ENCODE measurements around the gene HES6.

The HES6 gene

DNA sequence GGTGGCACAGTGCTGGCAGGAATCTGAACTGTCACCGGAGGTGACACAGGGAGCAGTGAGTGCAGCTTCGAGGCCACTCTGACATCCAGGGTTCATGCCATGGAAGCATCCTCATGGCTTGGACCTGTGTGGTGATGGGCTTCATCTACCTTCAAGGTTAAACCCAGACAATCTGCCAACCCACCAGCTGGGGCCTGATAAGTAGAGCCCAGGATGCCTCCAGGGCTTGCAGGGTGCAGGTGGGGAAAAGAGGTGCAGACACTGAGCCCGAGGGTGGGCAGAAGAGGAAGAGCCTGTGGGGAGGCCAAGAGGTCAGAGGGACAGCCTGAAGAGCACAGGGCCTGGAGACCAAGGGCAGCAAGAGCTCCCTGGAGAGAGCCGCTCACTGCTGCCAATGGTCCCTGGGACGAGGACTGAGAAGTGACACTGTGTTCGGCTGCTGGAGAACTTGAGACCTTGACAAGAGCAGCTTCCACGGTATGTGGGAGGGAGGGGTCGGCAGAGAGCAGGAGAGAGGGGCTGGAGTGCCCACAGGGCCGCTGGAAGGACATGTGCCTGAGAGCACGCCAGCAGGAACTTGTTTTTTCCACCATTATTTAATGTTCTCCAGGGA lies 8.1 kb upstream of the HES6 start:
- Histone ChIP-seq H3K4me2 (ENCODE audit: low read length, poor library complexity, severe bottlenecking) (no peak overlapping the region), H4K8ac (ENCODE audit: low read length) (no peak overlapping the region), H3K18ac (ENCODE audit: low read depth in 1 of 2, low read length in 2 of 2) (no peak overlapping the region), H3K27ac (ENCODE audit: low read length, poor library complexity, severe bottlenecking) (no peak overlapping the region), H3K4ac (ENCODE audit: low read depth in 1 of 2, low read length in 2 of 2) (no peak overlapping the region), H3K9me3 (ENCODE audit: control insufficient read depth, low read length) (no peaks in the 10 kb centered on the region), H2AFZ (ENCODE audit: low read depth, low read length) (no peak overlapping the region), H3K36me3 (ENCODE audit: control insufficient read depth in 1 of 2, insufficient read depth in 2 of 2, low read depth in 1 of 2, low read length in 2 of 2) (peaks cover 32 to 59% of the 10 kb centered on the region in 2 experiments), H3K27me3 (ENCODE audit: control insufficient read depth in 1 of 2, insufficient read depth in 1 of 2, low read length in 2 of 2) (no peaks in the 10 kb centered on the region), H3K23ac (ENCODE audit: low read length in 2 of 2) (no peak overlapping the region), H3K79me1 (replicated peaks; ENCODE audit: low read length, poor library complexity, severe bottlenecking) (no peaks in the 10 kb centered on the region), H3K4me3 (ENCODE audit: insufficient read depth in 1 of 2, low read depth in 1 of 2, low read length in 2 of 2) (no peak overlapping the region), H2BK5ac (ENCODE audit: low read depth, low read length, poor library complexity, severe bottlenecking) (no peak overlapping the region), H3K14ac (ENCODE audit: low read length in 2 of 2) (no peak overlapping the region), H2BK15ac (ENCODE audit: low read depth, poor library complexity, severe bottlenecking) (no peak overlapping the region), H3K9ac (ENCODE audit: low read length) (no peak overlapping the region), H2AK5ac (ENCODE audit: low read length, severe bottlenecking) (no peak overlapping the region), H2BK12ac (ENCODE audit: low read length in 2 of 2) (no peak overlapping the region), H4K91ac (ENCODE audit: low read length) (no peak overlapping the region), H2BK120ac (ENCODE audit: low read depth, low read length) (no peak overlapping the region), H3K4me1 (ENCODE audit: control insufficient read depth, insufficient read depth, low read depth, low read length) (peaks cover 7% of the 10 kb centered on the region)
- WGBS: 69% methylated on average over 9 of the region's 10 CpGs
- no peak for DNase-seq

DNA sequence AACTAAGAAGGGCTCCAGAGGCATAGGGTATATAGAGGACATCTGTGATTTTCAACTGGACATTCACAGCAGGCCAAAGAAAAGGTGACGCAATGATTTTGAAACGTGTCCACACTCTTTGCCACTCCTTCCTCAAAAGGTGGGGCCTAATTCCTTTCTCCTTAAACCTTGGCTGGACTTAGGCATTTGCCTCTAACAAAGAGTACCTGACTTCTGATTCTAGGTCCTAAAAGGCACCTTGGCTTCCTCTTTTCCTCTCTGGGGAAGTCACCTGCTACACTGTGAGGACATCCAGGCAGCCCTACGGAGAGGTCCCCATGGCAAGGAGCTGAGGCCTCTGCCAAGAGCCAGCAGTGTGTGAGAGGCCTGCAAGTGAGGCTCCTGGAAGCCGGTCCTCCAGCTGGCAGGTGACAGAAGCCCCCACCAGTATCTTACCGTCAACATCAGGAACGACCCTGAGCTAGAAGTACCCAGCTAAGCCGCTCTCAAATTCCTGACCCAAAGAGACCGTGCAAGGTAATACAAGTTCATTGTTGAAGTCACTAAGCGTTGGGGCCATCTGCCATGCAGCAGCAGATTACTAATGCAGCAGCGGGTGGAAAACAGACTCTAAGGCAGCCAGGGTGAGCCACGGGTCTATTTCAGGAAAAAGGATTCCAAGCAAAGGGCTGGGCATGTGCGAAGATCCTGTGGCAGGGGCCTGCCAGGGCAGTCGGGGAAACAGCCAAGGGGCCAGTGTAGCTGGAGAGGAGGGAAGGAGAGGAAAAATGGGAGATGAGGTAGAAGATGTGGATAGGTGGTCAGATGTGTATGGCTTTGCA lies 7.4 kb upstream of the HES6 start:
- 95% methylated on average over 13 of the region's 13 CpGs for WGBS
- Histone ChIP-seq H4K8ac (ENCODE audit: low read length) (no peak overlapping the region), H3K14ac (ENCODE audit: low read length in 2 of 2) (no peak overlapping the region), H3K18ac (ENCODE audit: low read depth in 1 of 2, low read length in 2 of 2) (no peak overlapping the region), H2BK120ac (ENCODE audit: low read depth, low read length) (no peak overlapping the region), H3K4me2 (ENCODE audit: low read length, poor library complexity, severe bottlenecking) (no peak overlapping the region), H3K9ac (ENCODE audit: low read length) (no peak overlapping the region), H3K23ac (ENCODE audit: low read length in 2 of 2) (no peak overlapping the region), H3K4me1 (ENCODE audit: control insufficient read depth, insufficient read depth, low read depth, low read length) (peaks cover 7% of the 10 kb centered on the region), H3K27me3 (ENCODE audit: control insufficient read depth in 1 of 2, insufficient read depth in 1 of 2, low read length in 2 of 2) (no peaks in the 10 kb centered on the region), H3K4ac (ENCODE audit: low read depth in 1 of 2, low read length in 2 of 2) (no peak overlapping the region), H2BK5ac (ENCODE audit: low read depth, low read length, poor library complexity, severe bottlenecking) (no peak overlapping the region), H3K27ac (ENCODE audit: low read length, poor library complexity, severe bottlenecking) (no peak overlapping the region), H2AFZ (ENCODE audit: low read depth, low read length) (no peak overlapping the region), H2AK5ac (ENCODE audit: low read length, severe bottlenecking) (no peak overlapping the region), H2BK15ac (ENCODE audit: low read depth, poor library complexity, severe bottlenecking) (no peak overlapping the region), H3K9me3 (ENCODE audit: control insufficient read depth, low read length) (no peaks in the 10 kb centered on the region), H2BK12ac (ENCODE audit: low read length in 2 of 2) (no peak overlapping the region), H3K4me3 (ENCODE audit: insufficient read depth in 1 of 2, low read depth in 1 of 2, low read length in 2 of 2) (no peak overlapping the region), H3K36me3 (ENCODE audit: control insufficient read depth in 1 of 2, insufficient read depth in 2 of 2, low read depth in 1 of 2, low read length in 2 of 2) (peaks cover 26 to 51% of the 10 kb centered on the region in 2 experiments), H4K91ac (ENCODE audit: low read length) (no peak overlapping the region), H3K79me1 (replicated peaks; ENCODE audit: low read length, poor library complexity, severe bottlenecking) (no peaks in the 10 kb centered on the region)
- no peak for DNase-seq

- H3K14ac ChIP-seq (ENCODE audit: low read length in 2 of 2): no peak overlapping the region
- H3K4ac ChIP-seq (ENCODE audit: low read depth in 1 of 2, low read length in 2 of 2): no peak overlapping the region
- no peak overlapping the region for H2AFZ ChIP-seq (ENCODE audit: low read depth, low read length)
- H3K36me3 ChIP-seq (ENCODE audit: control insufficient read depth in 1 of 2, insufficient read depth in 2 of 2, low read depth in 1 of 2, low read length in 2 of 2): peaks cover 5 to 27% of the 10 kb centered on the region in 2 experiments
- H3K79me1 ChIP-seq (replicated peaks; ENCODE audit: low read length, poor library complexity, severe bottlenecking): no peaks in the 10 kb centered on the region
- H3K4me3 ChIP-seq (ENCODE audit: insufficient read depth in 1 of 2, low read depth in 1 of 2, low read length in 2 of 2): no peak overlapping the region
- no peak overlapping the region for H3K27ac ChIP-seq (ENCODE audit: low read length, poor library complexity, severe bottlenecking)
- H4K8ac ChIP-seq (ENCODE audit: low read length): no peak overlapping the region
- WGBS: 96% methylated on average over 5 of the region's 5 CpGs
- H3K4me2 ChIP-seq (ENCODE audit: low read length, poor library complexity, severe bottlenecking): no peak overlapping the region
- H2BK15ac ChIP-seq (ENCODE audit: low read depth, poor library complexity, severe bottlenecking): no peak overlapping the region
- H2BK12ac ChIP-seq (ENCODE audit: low read length in 2 of 2): no peak overlapping the region
- H3K9me3 ChIP-seq (ENCODE audit: control insufficient read depth, low read length): no peaks in the 10 kb centered on the region
- no peak for DNase-seq
- H3K4me1 ChIP-seq (ENCODE audit: control insufficient read depth, insufficient read depth, low read depth, low read length): peaks cover 15% of the 10 kb centered on the region
- no peak overlapping the region for H3K23ac ChIP-seq (ENCODE audit: low read length in 2 of 2)
- H2BK120ac ChIP-seq (ENCODE audit: low read depth, low read length): no peak overlapping the region
- H2BK5ac ChIP-seq (ENCODE audit: low read depth, low read length, poor library complexity, severe bottlenecking): no peak overlapping the region
- no peak overlapping the region for H3K9ac ChIP-seq (ENCODE audit: low read length)
- no peak overlapping the region for H3K18ac ChIP-seq (ENCODE audit: low read depth in 1 of 2, low read length in 2 of 2)
- H2AK5ac ChIP-seq (ENCODE audit: low read length, severe bottlenecking): no peak overlapping the region
- no peak overlapping the region for H4K91ac ChIP-seq (ENCODE audit: low read length)
- peaks cover 9 to 12% of the 10 kb centered on the region in 2 experiments for H3K27me3 ChIP-seq (ENCODE audit: control insufficient read depth in 1 of 2, insufficient read depth in 1 of 2, low read length in 2 of 2)
Observed at GRCh38 chr2:238244151-238244550, 4.3 kb upstream of the HES6 start.

DNA sequence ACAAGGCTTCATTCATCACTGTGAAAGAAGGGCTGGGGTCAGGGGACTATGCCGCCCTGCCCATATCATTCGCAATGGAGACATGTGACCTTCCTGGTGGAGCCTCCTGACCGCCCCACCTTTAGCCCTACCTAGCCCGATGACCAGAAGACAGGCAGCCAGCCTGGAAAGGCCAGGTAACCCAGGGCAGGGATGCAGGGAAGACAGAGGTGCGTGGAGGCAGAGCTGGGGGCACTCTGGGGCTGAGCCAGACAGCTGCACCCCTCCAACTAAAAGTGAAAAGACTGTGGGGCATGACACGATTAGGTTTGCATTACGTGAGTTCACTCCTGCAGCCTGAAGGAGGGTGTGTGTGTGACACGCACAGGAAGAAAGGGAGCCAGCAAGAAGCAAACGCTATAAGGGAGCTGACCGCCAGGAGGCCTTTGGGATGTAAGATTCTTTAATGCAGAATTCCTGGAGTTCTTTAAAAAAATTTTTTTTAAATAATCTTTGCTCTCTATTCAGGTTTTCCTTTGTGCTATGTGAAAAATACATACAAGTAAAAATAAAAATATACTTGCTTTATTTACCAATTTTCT lies 3.7 kb upstream of the HES6 start:
- no peak overlapping the region for H2AK5ac ChIP-seq (ENCODE audit: low read length, severe bottlenecking)
- H2BK120ac ChIP-seq (ENCODE audit: low read depth, low read length): no peak overlapping the region
- H4K8ac ChIP-seq (ENCODE audit: low read length): peak overlapping the region; percentile 23
- no peak overlapping the region for H3K27ac ChIP-seq (ENCODE audit: low read length, poor library complexity, severe bottlenecking)
- no peak overlapping the region for H3K23ac ChIP-seq (ENCODE audit: low read length in 2 of 2)
- peaks cover 15 to 17% of the 10 kb centered on the region in 2 experiments for H3K27me3 ChIP-seq (ENCODE audit: control insufficient read depth in 1 of 2, insufficient read depth in 1 of 2, low read length in 2 of 2)
- peak overlapping the region; percentile 57 for H2BK15ac ChIP-seq (ENCODE audit: low read depth, poor library complexity, severe bottlenecking)
- DNase-seq: no peak
- no peak overlapping the region for H4K91ac ChIP-seq (ENCODE audit: low read length)
- H3K79me1 ChIP-seq (replicated peaks; ENCODE audit: low read length, poor library complexity, severe bottlenecking): no peaks in the 10 kb centered on the region
- no peak overlapping the region for H3K4me2 ChIP-seq (ENCODE audit: low read length, poor library complexity, severe bottlenecking)
- H3K36me3 ChIP-seq (ENCODE audit: control insufficient read depth in 1 of 2, insufficient read depth in 2 of 2, low read depth in 1 of 2, low read length in 2 of 2): peaks cover 5 to 27% of the 10 kb centered on the region in 2 experiments
- peak overlapping the region in 1 of 2 experiments; percentile 68 for H3K14ac ChIP-seq (ENCODE audit: low read length in 2 of 2)
- no peak overlapping the region for H3K18ac ChIP-seq (ENCODE audit: low read depth in 1 of 2, low read length in 2 of 2)
- WGBS: 95% methylated on average over 9 of the region's 10 CpGs
- no peak overlapping the region for H2BK5ac ChIP-seq (ENCODE audit: low read depth, low read length, poor library complexity, severe bottlenecking)
- no peak overlapping the region for H3K9ac ChIP-seq (ENCODE audit: low read length)
- peaks cover 18% of the 10 kb centered on the region for H3K4me1 ChIP-seq (ENCODE audit: control insufficient read depth, insufficient read depth, low read depth, low read length)
- H3K4me3 ChIP-seq (ENCODE audit: insufficient read depth in 1 of 2, low read depth in 1 of 2, low read length in 2 of 2): no peak overlapping the region
- no peaks in the 10 kb centered on the region for H3K9me3 ChIP-seq (ENCODE audit: control insufficient read depth, low read length)
- no peak overlapping the region for H2AFZ ChIP-seq (ENCODE audit: low read depth, low read length)
- H3K4ac ChIP-seq (ENCODE audit: low read depth in 1 of 2, low read length in 2 of 2): no peak overlapping the region
- peak overlapping the region in 1 of 2 experiments; percentile 28 for H2BK12ac ChIP-seq (ENCODE audit: low read length in 2 of 2)
